Stimulated activated CD8-positive, alpha-beta memory T cell treated with anti-CD3 and anti-CD28 coated beads, Interleukin-7, amount 100 ng/mL, for 24 hours (primary cell): ENCODE results near the gene COL20A1.

Experiments used
- DNase-seq: peaks from one replicate; pipeline ENCODE4 v3.0.0-alpha.2; 2020; ENCODE audit warnings: low read depth

Gene COL20A1

GRCh38 chr20:63261060-63261794 lies 31.8 kb upstream of the COL20A1 start:
- DNase-seq = no peak

- DNase-seq = no peak
Measured at GRCh38 chr20:63261795-63262528, 31.0 kb upstream of the COL20A1 start.

- DNase-seq = no peak
Measured at GRCh38 chr20:63262836-63263235, 30.1 kb upstream of the COL20A1 start.

- no peak for DNase-seq
Measured at GRCh38 chr20:63264000-63264399, 29.0 kb upstream of the COL20A1 start.

GRCh38 chr20:63264519-63264918 lies 28.5 kb upstream of the COL20A1 start:
- no peak for DNase-seq

- DNase-seq = no peak
Measured at GRCh38 chr20:63265891-63266515, 27.0 kb upstream of the COL20A1 start.

GRCh38 chr20:63267691-63268090 lies 25.3 kb upstream of the COL20A1 start:
- no peak for DNase-seq

GRCh38 chr20:63268256-63268655 lies 24.7 kb upstream of the COL20A1 start:
- DNase-seq = no peak

GRCh38 chr20:63268671-63269439 lies 24.1 kb upstream of the COL20A1 start:
- DNase-seq = no peak

- no peak for DNase-seq
Measured at GRCh38 chr20:63269724-63270123, 23.3 kb upstream of the COL20A1 start.

GRCh38 chr20:63270606-63271325 lies 22.2 kb upstream of the COL20A1 start:
- no peak for DNase-seq

- DNase-seq = peak; percentile 75
Measured at GRCh38 chr20:63272105-63273058, 20.6 kb upstream of the COL20A1 start, which contains the start of gene ARFGAP1. ARFGAP1 (plus strand) TSS chr20:63272813; CDS start chr20:63275581, 2,768 bp downstream.

GRCh38 chr20:63273059-63273579 lies 19.9 kb upstream of the COL20A1 start:
- DNase-seq = no peak

- DNase-seq = no peak
Measured at GRCh38 chr20:63273635-63274380, 19.2 kb upstream of the COL20A1 start.

- DNase-seq = no peak
Measured at GRCh38 chr20:63274381-63275228, 18.4 kb upstream of the COL20A1 start.

GRCh38 chr20:63275825-63276224 lies 17.2 kb upstream of the COL20A1 start:
- DNase-seq = no peak

GRCh38 chr20:63276956-63277355 lies 16.0 kb upstream of the COL20A1 start:
- no peak for DNase-seq
